ENCODE measurements around the gene NLRP9.

The NLRP9 gene

DNA sequence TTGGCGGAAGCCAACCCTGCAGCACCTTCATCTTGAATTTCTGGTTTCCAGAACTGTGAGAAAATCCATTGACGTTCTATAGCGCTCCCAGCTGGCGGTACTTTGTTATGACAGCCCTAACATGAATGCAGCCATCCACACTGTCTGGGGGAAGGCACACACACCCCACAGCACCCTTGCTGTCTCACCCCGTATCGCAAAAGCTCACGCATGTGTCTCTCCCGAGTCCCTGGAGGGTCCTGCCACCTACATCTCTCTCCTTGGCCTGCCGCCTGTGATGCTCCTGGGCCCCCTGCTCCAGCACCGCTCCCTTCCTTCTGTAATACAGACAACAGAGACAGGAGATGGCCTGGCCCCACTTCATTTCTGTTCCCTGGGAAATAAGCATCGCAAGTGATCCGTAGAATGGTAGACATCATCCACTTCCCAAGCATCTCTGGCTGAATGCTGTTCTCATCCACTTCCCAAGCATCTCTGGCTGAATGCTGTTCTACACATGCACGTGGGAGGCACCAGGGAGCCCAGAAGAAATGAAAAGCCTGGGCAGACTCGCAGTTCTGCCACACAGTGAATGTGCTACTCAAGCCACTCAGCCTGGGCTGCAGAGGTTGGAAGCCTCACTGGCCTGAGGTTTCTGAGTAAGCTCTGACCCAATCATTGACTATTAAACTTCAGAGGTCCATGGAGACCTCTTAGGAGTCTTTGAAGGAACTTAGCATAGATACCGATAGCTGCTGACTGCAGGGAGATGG, 33.5 kb downstream of the NLRP9 start:
- DNase-seq (ENCODE audit: low read depth in 2 of 2) = no peak

DNA sequence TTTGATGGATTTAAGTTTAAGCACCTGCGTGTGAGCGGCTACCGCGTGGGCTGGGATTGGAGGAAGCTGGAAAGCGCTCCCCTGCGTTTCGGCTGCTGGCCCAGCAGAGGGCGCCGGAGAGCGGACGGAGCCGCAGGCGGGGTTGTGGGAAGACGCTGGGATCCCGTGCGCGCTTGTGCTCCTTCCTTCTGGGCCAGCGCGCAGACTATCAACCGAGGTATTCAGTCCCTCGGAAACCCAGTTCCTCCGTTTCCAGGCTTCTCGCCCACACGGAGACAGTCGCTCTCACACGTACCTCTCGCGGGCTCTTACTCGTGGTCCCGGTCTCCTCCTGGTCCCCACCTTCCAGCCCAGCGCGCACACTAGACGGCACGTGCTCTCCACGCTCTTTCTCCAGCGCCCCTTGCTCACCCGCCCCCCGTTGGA, 34.4 kb downstream of the NLRP9 start:
- peak; percentile 5 to 22 for DNase-seq (ENCODE audit: low read depth in 2 of 2)

- no peak for DNase-seq (ENCODE audit: low read depth in 2 of 2)
These were observed 36.0 kb downstream of the NLRP9 start for GRCh38 chr19:55702131-55702627.

DNA sequence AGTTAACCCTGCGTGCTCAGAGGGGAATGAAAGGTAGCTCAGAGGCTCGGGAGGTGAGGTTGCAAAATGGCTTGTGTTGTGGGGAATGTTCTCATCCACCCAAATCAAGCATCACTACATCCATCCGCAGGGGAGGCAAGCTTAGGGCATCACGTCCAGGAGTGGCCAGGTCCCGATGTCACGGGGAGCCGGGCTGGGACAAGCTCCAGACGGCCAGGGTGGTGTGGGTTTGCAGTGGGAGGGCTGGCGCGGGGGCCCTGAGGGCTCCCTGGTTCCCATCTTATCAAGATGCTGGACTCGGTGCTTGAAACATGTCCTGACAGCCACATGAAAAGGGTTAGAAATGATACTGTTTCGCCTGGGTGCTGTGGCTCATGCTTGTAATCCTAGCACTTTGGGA, 37.4 kb downstream of the NLRP9 start:
- DNase-seq (ENCODE audit: low read depth in 2 of 2) = no peak

DNA sequence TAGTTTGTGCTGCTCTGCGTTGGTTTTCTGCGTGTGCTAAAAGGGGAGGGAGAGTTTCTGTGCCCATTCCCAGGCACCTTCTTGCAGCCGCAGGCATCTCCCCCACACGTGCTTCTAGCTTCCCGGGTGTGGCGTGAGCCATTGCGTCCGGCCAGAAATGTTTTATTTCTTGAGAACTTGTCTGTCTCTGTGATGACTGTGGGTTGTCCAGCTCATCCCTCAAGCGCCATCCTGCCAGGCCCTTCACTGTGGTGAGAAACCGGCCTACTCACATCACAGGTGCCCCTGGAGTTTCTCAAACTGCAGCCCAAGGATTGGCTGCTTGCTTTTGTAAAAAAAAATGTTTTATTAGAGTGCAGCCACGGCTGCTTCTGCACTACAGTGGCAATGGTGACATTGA, 39.0 kb downstream of the NLRP9 start:
- no peak for DNase-seq (ENCODE audit: low read depth in 2 of 2)

DNA sequence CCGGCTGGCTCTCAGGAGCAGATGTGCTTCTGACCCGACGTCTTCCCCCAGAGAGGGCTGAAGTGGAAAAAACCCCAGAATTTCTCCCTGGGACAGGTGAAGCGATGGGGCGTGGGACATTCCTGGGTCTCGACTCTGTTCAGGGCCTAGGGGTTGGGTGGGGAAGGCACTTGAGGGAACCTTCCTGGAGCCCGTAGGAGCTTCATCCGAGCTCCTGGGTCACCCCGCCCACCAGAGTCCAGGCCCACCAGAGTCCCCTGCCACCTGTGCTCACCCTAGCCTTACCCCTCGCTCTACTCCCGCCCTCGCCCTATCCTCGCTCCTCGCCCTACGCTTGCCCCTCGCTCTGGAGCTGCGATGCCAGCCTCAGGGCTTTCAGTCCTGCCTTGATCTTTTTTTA, 39.9 kb downstream of the NLRP9 start:
- no peak for DNase-seq (ENCODE audit: low read depth in 2 of 2)

DNA sequence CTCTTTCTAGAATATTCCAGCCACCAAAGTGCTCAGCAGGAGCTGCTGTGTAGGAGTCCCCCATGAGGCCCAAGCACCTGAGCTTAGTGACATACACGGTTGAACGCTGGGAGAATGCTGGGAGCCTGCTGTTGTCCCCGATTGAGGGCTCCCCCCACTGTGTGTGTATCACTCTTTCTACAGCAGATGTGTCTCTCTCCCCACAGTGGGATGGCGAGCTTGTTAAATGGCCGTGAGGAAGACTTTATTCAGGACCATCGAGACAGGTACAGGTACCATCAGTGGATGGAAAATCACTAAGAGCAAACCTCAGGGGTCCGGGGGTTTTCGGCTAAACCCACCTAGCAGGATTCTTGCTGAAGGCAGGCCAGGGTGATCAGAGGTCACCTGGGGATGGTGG, 40.5 kb downstream of the NLRP9 start:
- no peak for DNase-seq (ENCODE audit: low read depth in 2 of 2)

DNA sequence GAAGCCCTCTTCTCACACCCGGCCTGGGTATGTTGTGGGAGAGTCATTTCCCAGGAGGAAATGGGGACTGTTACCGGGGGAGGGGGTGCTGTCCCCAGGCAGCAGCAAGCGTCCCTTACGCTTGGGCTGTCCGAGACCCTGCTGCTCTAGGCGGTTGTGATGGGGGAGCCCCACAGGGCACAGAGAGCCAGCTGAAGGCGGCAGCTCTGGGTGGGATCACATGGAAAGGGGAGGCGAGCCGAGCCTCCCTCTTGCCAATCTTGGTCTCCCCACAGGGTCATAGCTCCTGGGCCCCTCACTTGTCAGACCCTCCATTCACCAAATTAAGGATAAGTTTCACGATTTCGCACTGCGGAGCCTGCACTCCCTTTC, 41.1 kb downstream of the NLRP9 start:
- no peak for DNase-seq (ENCODE audit: low read depth in 2 of 2)

DNA sequence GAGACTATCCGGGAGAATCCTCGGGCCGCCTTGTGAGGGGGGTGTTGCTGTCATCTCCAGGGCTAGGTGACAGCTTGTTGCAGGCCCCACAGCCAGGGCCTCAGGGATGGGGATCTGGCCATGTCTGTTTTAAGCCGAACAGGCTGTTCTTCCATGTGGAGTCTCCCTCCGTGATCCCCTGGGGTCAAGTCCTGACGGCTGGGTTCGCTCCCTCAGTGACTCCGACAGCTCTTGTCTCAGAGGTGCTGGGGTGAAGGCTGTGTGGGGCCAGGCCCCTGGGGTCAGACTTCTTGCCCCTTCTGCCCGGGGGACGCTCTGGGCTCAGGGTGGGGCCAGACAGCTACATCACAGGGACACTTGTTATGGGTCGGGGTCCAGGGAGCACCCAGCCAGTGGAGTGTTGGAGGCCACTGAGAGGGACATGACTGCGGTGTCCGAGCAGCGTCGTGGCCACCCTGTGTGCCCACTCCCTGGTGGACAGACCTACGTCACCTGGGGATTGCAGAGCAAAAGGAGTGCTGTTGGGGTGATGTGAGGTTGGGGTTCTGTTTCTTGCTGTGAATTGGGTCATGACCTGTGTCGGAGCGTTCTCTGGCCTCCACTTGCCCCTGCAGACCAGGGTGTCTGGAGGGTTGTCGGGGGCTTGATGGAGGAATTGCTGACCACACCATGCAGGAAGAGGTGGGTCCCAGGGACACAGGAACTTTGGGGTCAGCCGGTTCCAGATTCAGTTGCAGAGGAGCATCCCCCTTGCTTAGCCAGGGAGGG, 41.7 kb downstream of the NLRP9 start:
- DNase-seq (ENCODE audit: low read depth in 2 of 2) = no peak

- DNase-seq (ENCODE audit: low read depth in 2 of 2) = no peak
These were observed 42.5 kb downstream of the NLRP9 start for GRCh38 chr19:55695511-55696290.

DNA sequence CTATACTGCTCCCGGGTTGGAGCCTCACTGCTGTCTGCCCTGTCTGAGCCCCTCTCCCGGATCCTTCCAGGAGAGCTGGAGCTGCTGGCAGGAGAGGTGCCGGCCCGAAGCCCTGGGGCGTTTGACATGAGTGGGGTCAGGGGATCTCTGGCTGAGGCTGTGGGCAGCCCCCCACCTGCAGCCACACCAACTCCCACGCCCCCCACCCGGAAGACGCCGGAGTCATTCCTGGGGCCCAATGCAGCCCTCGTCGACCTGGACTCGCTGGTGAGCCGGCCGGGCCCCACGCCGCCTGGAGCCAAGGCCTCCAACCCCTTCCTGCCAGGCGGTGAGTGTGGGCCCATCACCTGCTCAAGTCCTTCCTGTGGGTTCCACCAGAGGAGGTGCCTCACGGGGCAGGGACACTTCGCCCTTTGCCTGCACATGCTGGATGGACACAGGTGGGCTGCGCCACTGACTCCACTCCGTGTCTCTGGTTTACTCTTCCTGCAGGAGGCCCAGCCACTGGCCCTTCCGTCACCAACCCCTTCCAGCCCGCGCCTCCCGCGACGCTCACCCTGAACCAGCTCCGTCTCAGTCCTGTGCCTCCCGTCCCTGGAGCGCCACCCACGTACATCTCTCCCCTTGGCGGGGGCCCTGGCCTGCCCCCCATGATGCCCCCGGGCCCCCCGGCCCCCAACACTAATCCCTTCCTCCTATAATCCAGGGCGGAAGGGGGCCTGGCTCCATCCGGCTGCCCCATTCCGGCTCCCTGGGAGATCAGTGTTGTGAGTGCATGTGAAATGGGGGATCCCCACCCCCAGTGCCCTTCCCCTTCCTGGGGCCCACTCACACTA, 43.3 kb downstream of the NLRP9 start:
- no peak for DNase-seq (ENCODE audit: low read depth in 2 of 2)

GRCh38 chr19:55694241-55694655, 44.0 kb downstream of the NLRP9 start:
- no peak for DNase-seq (ENCODE audit: low read depth in 2 of 2)

DNA sequence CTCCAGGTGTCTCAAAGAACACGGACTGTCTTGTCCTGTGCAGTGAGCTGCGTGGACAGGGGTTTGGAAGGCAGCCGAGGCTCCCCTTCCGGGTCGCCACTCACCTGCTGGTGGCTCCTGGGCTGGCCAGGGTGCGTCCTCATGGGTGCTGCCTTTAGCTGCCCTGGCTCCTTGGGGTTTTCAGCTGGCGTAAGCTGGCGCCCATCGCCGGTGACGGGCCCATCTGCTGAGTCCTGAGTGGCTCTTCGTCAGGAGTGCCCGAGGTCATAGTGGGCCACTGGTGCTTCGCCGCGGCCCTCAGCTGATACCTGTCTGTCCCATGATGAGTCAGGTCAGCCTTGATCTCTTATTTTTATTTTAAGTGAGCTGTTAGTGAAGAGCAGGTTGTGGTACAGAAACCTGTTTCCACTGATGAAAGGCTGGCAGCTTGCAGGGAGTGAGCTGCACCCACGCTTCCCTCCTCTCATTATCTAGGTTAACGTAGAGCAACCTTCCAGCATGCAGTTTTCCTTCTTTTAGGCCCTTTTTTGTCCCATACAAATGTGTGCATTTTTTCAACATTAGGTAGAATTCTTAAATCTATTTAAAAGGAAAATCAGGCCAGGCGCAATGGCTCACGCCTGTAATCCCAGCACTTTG, 44.7 kb downstream of the NLRP9 start:
- DNase-seq (ENCODE audit: low read depth in 2 of 2) = no peak

DNA sequence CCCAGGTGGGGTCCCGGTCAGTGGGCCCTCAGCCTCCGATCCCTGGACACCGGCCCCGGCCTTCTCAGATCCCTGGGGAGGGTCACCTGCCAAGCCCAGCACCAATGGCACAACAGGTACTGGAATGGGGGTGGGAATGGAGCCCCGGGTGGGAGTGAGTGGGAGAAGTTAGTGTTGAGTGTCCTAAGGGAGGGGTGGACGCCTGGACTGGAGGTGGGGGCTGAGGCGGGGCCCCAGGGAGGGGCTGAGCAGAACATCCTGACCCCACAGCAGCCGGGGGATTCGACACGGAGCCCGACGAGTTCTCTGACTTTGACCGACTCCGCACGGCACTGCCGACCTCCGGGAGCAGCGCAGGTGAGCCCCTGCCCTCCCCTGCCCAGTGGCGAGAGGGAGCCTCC, 45.5 kb downstream of the NLRP9 start:
- DNase-seq (ENCODE audit: low read depth in 2 of 2) = no peak

DNA sequence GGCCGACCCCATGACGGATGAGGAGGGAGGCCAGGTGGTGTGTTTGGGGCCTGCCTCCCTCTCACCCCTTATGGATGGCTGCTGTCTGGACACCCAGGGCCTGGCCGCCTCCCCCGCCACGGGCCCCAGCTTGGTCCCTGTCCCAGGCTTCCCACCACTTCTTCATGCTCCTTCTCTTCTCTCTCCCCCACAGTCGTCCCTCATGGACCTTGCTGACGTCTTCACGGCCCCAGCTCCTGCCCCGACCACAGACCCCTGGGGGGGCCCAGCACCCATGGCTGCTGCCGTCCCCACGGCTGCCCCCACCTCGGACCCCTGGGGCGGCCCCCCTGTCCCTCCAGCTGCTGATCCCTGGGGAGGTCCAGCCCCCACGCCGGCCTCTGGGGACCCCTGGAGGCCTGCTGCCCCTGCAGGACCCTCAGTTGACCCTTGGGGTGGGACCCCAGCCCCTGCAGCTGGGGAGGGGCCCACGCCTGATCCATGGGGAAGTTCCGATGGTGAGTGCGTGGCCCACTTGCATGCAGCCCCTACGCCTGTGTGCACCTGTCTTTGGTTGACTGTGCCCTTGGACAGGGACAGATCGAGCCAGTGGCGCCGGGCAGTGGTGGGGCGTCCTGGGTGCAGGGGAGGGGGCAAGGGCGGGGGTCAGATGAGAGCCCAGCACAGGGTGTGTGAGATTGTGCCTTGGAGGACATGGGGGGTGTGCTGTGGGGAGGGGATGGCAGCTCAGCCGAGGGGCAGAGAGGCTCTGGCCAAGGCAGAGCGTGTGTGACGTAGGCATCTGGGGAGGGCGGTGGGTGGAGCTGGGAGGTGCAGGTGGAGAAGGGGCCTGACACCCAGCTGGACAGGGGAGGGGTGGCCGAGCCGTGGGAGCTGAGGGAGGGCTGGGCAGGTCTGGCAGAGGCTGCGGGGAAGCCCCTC, 46.4 kb downstream of the NLRP9 start:
- no peak for DNase-seq (ENCODE audit: low read depth in 2 of 2)

GRCh38 chr19:55690769-55691545, 47.2 kb downstream of the NLRP9 start:
- no peak for DNase-seq (ENCODE audit: low read depth in 2 of 2)

GRCh38 chr19:55690109-55690768, 48.0 kb downstream of the NLRP9 start:
- no peak for DNase-seq (ENCODE audit: low read depth in 2 of 2)

DNA sequence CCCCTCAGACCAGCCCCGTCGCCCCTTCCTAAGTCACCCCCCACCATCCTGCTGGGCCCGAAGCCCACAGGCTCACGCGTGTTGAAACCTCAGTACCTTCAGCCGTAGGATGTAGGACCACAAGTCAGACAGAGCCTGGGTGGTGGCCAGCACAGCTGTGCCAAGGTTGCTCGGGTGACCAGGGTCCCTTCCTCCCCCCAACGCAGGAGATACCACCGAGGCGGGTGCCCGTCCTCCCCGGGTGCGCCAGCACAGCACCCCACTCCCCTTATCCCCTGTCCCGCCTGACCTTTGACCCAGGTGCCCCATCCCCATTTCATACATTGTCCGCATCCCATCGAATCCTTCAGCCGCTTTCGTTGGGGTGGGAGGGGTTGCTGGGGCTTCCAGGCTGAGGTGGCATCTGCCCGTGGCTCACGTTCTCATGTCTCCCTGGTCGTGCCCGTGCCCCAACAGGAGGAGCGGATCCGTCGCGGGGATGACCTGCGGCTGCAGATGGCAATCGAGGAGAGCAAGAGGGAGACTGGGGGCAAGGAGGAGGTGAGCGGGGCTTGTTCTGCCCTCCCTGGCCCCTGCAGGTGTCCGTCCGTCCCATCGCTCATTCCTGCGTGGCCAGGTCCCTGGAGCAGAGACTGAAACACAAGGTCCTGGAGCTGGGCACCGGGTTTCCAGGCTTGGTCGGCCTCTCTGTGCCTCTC, 48.6 kb downstream of the NLRP9 start:
- no peak for DNase-seq (ENCODE audit: low read depth in 2 of 2)
